ENCODE measurements around the gene MRPS34.

DNA sequence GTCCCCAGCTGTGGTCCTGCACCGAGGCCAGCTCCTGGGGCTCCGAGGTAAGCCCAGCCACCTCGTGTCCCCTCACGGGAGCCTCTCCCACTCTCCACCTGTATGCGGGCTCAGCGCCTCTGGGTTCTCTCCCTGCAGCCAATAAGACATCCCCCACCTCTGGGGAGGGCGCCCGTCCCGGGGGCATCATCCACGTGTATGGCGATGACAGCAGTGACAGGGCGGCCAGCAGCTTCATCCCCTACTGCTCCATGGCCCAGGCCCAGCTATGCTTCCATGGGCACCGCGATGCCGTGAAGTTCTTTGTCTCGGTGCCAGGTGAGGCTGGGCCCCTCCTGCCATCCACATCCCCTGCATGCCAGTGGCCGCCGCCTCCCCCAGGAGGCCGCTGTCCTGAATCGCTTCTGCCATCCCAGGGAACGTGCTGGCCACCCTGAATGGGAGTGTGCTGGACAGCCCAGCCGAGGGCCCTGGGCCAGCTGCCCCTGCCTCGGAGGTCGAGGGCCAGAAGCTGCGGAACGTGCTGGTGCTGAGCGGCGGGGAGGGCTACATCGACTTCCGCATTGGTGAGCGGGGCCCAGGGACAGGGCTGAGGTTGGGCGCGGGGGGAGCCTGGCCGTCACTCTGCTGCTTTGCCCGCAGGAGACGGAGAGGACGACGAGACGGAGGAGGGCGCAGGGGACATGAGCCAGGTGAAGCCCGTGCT is 4.7 kb downstream of the MRPS34 start:
- TF ChIP-seq POLR2A (IDR thresholded peaks at IDR 0.05) = no peak
- no peak for TF ChIP-seq POLR2AphosphoS5 (IDR thresholded peaks at IDR 0.05)
- TF ChIP-seq CTCF (IDR thresholded peaks at IDR 0.05) = no peak
- TF ChIP-seq EP300 (IDR thresholded peaks at IDR 0.05) = no peak

Measured in gastroesophageal sphincter (tissue), 3 donors.